ENCODE results near the gene SREK1.

The SREK1 gene

DNA sequence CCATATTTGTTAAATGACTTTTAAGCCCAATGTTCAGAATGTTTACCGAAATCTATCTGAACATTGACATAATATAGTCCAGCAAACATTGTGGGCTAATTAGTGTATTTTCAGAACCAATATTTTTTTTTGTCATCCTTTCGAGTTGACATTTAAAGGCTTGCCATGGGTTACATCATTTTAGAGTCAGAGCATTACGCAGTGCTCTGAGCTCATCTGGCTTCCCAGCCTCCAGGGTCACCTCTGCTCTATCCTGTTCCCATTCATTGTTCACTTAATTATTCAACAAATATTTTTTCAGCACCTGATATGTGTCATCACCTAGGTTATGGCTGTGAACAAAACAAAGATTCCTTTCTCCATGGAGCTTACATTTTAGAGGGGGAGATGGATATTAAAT, 80.2 kb downstream of the SREK1 start:
- DNase-seq: no peak

- DNase-seq: no peak
Observed at GRCh38 chr5:66224773-66225553, 80.9 kb downstream of the SREK1 start.

DNA sequence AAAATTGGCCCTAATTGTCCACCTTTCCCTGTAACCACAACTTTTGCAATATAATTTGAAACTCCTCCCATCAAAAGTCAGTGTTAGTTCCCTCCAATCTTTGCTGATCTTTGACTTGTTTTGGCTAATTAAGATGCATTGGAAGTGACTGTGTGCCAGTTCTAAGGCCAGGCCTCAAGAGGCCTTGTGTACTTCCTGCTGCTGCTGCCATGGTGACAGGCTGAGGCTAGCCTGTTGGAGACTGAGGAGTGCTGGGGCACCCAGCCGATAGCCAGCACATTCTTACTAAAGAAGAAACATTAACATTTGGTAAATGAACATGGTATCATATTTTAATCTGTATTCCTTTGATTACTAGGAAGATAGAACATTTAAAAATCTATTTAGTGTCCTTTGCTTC, 86.5 kb downstream of the SREK1 start:
- no peak for DNase-seq

GRCh38 chr5:66231508-66231907, 87.4 kb downstream of the SREK1 start:
- no peak for DNase-seq

- no peak for DNase-seq
Observed at GRCh38 chr5:66232275-66232674, 88.2 kb downstream of the SREK1 start.

GRCh38 chr5:66232706-66233445, 88.8 kb downstream of the SREK1 start:
- no peak for DNase-seq

Measured in activated CD4-positive, alpha-beta T cell treated with anti-CD3 and anti-CD28 coated beads, Interleukin-2, amount 50 U/mL, for 16 hours (primary cell).